Ramos (cell line): Measurements from ENCODE around the gene SLAIN1.

ENCODE experiments used
- in situ Hi-C: fragments of 300-500 bp; cut with MboI; formaldehyde crosslinking; loops from one replicate; pipeline ENCODE4 v1.14.3; 2022; ENCODE audit warnings: low sequenced_read_pairs; ENCODE audit not compliant: unreplicated experiment

The SLAIN1 gene

GRCh38 chr13:77703408-77703807, 5.9 kb downstream of the SLAIN1 start:
- in situ Hi-C loops = no loop called here

- in situ Hi-C loops = no loop called here
Measured at GRCh38 chr13:77714119-77714755, 16.8 kb downstream of the SLAIN1 start.

- in situ Hi-C loops = no loop called here
Measured at GRCh38 chr13:77715233-77715891, 17.9 kb downstream of the SLAIN1 start.

GRCh38 chr13:77716692-77717091, 19.2 kb downstream of the SLAIN1 start:
- in situ Hi-C loops = no loop called here

GRCh38 chr13:77717508-77717907, 20.0 kb downstream of the SLAIN1 start:
- in situ Hi-C loops = no loop called here

- in situ Hi-C loops = no loop called here
Measured at GRCh38 chr13:77719128-77719527, 21.6 kb downstream of the SLAIN1 start.

- in situ Hi-C loops = no loop called here
Measured at GRCh38 chr13:77720988-77721387, 23.5 kb downstream of the SLAIN1 start.

GRCh38 chr13:77724092-77724491, 26.6 kb downstream of the SLAIN1 start:
- in situ Hi-C loops = no loop called here

GRCh38 chr13:77725071-77725470, 27.6 kb downstream of the SLAIN1 start:
- in situ Hi-C loops = no loop called here

GRCh38 chr13:77728265-77729125, 31.0 kb downstream of the SLAIN1 start:
- in situ Hi-C loops = no loop called here

GRCh38 chr13:77729502-77730221, 32.2 kb downstream of the SLAIN1 start:
- in situ Hi-C loops = no loop called here

- in situ Hi-C loops = no loop called here
Measured at GRCh38 chr13:77730572-77730971, 33.1 kb downstream of the SLAIN1 start.

GRCh38 chr13:77732287-77732686, 34.8 kb downstream of the SLAIN1 start:
- in situ Hi-C loops = no loop called here

GRCh38 chr13:77733674-77734073, 36.2 kb downstream of the SLAIN1 start:
- in situ Hi-C loops = no loop called here

GRCh38 chr13:77737583-77738200, 40.2 kb downstream of the SLAIN1 start:
- in situ Hi-C loops = no loop called here

- in situ Hi-C loops = no loop called here
Measured at GRCh38 chr13:77740097-77740735, 42.7 kb downstream of the SLAIN1 start.

- in situ Hi-C loops = no loop called here
Measured at GRCh38 chr13:77740931-77741596, 43.6 kb downstream of the SLAIN1 start.

- in situ Hi-C loops = no loop called here
Measured at GRCh38 chr13:77741597-77741972, 44.1 kb downstream of the SLAIN1 start.

- in situ Hi-C loops = no loop called here
Measured at GRCh38 chr13:77742801-77743200, 45.3 kb downstream of the SLAIN1 start.
